A549 (cell line): ENCODE data around the gene SMURF1. TPM values are rescaled to one million over a fixed set of nuclear protein-coding genes. Genes with fewer than 3 reads are reported as not detected.
"Not testable (repeated sequence)": the region's sequence is repeated elsewhere in the genome, so short reads cannot be mapped to it uniquely, and the experiment has no call there.

ENCODE experiments used
- ATAC-seq, 2 experiments: fragments of 200-7000 bp in 1 of 2; fragments of >200 bp in 1 of 2; cut with Nextera tagmentation in 1 of 2; cut with Tn5 transposase in 1 of 2; 3 replicates each; pipeline versions ENCODE4 v1.8.0 to v1.9.1; 2018 to 2020; ENCODE audit warnings: mild to moderate bottlenecking in 1 of 2, moderate library complexity in 1 of 2
- CTCF ChIA-PET: fragments of 300-600 bp; sonication (Branson Sonifier 250); formaldehyde crosslinking; extraction: SDS; loops from one replicate; lab custom pipeline; 2021; ENCODE audit warnings: antibody characterized with exemption, inconsistent platforms; lab: Yijun Ruan, JAX
- POLR2A ChIA-PET: fragments of 350-600 bp; formaldehyde crosslinking; extraction: SDS; loops from one replicate; lab custom pipeline; 2021; ENCODE audit warnings: antibody characterized with exemption, inconsistent platforms; lab: Yijun Ruan, JAX
- DNase-seq, 2 experiments: peaks; one replicate each; pipeline versions ENCODE4 v3.0.0 to v3.0.0-alpha.2; 2011 to 2016; ENCODE audit warnings: low read depth in 1 of 2, low spot score in 1 of 2
- FAIRE-seq: peaks from 2 replicates; lab custom pipeline; 2011; peaks lifted over from hg19 to GRCh38; lab: Jason Lieb, UNC
- H3K27ac ChIP-seq, 2 experiments: fragments of >200 bp; sonication (Bioruptor Twin); formaldehyde crosslinking; 3 replicates each; pipeline ENCODE4 v1.5.1; 2016 to 2017
- H3K4me1 ChIP-seq: fragments of >200 bp; sonication (Bioruptor Twin); formaldehyde crosslinking; 3 replicates; pipeline ENCODE4 v1.6.1; 2016
- H3K4me2 ChIP-seq: fragments of >200 bp; sonication (Bioruptor Twin); formaldehyde crosslinking; 3 replicates; pipeline ENCODE4 v1.6.1; 2016
- H3K4me3 ChIP-seq: fragments of >200 bp; sonication (Bioruptor Twin); formaldehyde crosslinking; 3 replicates; pipeline ENCODE4 v1.5.1; 2016
- H3K9me3 ChIP-seq: fragments of >200 bp; sonication (Bioruptor Twin); formaldehyde crosslinking; 3 replicates; pipeline ENCODE4 v1.6.1; 2016
- CBX8 ChIP-seq: fragments of 200-600 bp; sonication (generic); IDR thresholded peaks from 2 replicates; pipeline ENCODE4 v1.6.1; 2016
- ESRRA ChIP-seq: fragments of 150-350 bp; IDR thresholded peaks from 2 replicates; pipeline ENCODE4 v1.6.1; 2014; ENCODE audit warnings: mild to moderate bottlenecking, low read length, borderline replicate concordance
- FOXS1 ChIP-seq: fragments of 250-450 bp; sonication (Bioruptor Pico); IDR thresholded peaks from 2 replicates; pipeline ENCODE4 v1.5.0; 2020; ENCODE audit warnings: mild to moderate bottlenecking, moderate library complexity
- HMGXB4 ChIP-seq: fragments of 250-450 bp; sonication (Bioruptor Pico); IDR thresholded peaks from 2 replicates; pipeline ENCODE4 v1.5.0; 2021; ENCODE audit warnings: mild to moderate bottlenecking, moderate library complexity, borderline replicate concordance
- HOXA7 ChIP-seq: fragments of 250-450 bp; sonication (Bioruptor Pico); IDR thresholded peaks from 2 replicates; pipeline ENCODE4 v1.5.0; 2020; ENCODE audit warnings: mild to moderate bottlenecking, moderate library complexity
- JUNB ChIP-seq: fragments of >200 bp; sonication (Bioruptor Twin); formaldehyde crosslinking; IDR thresholded peaks from 2 replicates; pipeline ENCODE4 v1.6.1; 2016
- KDM1A ChIP-seq: fragments of 200-600 bp; sonication (generic); IDR thresholded peaks from 2 replicates; pipeline ENCODE4 v1.6.1; 2016; ENCODE audit warnings: low read depth, mild to moderate bottlenecking
- KDM5A ChIP-seq: fragments of 200-600 bp; sonication (generic); IDR thresholded peaks from 2 replicates; pipeline ENCODE4 v1.6.1; 2016; ENCODE audit warnings: antibody characterized with exemption, mild to moderate bottlenecking
- MAFK ChIP-seq: fragments of 450-650 bp; IDR thresholded peaks from 2 replicates; pipeline ENCODE4 v1.6.1; 2014; ENCODE audit not compliant: partially characterized antibody
- MAX ChIP-seq: IDR thresholded peaks from 2 replicates; pipeline ENCODE4 v1.6.1; 2012
- NR3C1 ChIP-seq: fragments of >200 bp; sonication (Bioruptor Twin); formaldehyde crosslinking; IDR thresholded peaks from 3 replicates; pipeline ENCODE4 v1.6.1; 2017
- POLR2A ChIP-seq: IDR thresholded peaks from 2 replicates; pipeline ENCODE4 v1.6.1; 2012; ENCODE audit warnings: mild to moderate bottlenecking, low read length
- RAD21 ChIP-seq, 2 experiments: fragments of >200 bp in 1 of 2; sonication (Bioruptor Twin) in 1 of 2; formaldehyde crosslinking in 1 of 2; IDR thresholded peaks in 1 of 2; conservative IDR thresholded peaks in 1 of 2; 2 replicates in 1 of 2; 3 replicates in 1 of 2; pipeline ENCODE4 v1.6.1; 2012 to 2018; ENCODE audit warnings: inconsistent platforms in 1 of 2
- RARB ChIP-seq: fragments of 250-450 bp; sonication (Bioruptor Pico); IDR thresholded peaks from 2 replicates; pipeline ENCODE4 v1.8.0; 2021; ENCODE audit warnings: mild to moderate bottlenecking, moderate library complexity
- RNF2 ChIP-seq: fragments of 200-600 bp; sonication (generic); IDR thresholded peaks from 2 replicates; pipeline ENCODE4 v1.6.1; 2016; ENCODE audit warnings: low read depth, mild to moderate bottlenecking, antibody characterized with exemption, moderate library complexity, borderline replicate concordance
- ZC3H11A ChIP-seq: fragments of 450-650 bp; IDR thresholded peaks from 2 replicates; pipeline ENCODE4 v1.6.1; 2014; ENCODE audit warnings: antibody characterized with exemption, mild to moderate bottlenecking
- ZFP36 ChIP-seq: fragments of 450-650 bp; IDR thresholded peaks from 2 replicates; pipeline ENCODE4 v1.6.1; 2014; ENCODE audit warnings: borderline replicate concordance; ENCODE audit not compliant: partially characterized antibody
- ZNF302 ChIP-seq: fragments of 250-450 bp; sonication (Bioruptor Pico); IDR thresholded peaks from 2 replicates; pipeline ENCODE4 v1.9.0; 2021; ENCODE audit warnings: inconsistent platforms, mild to moderate bottlenecking, moderate library complexity
- ZSCAN20 ChIP-seq: fragments of 250-450 bp; sonication (Bioruptor Pico); IDR thresholded peaks from 2 replicates; pipeline ENCODE4 v1.8.0; 2022; ENCODE audit warnings: mild to moderate bottlenecking, moderate library complexity
- WGBS: methylation state at CpG from one replicate; pipeline ENCODE4 v1.1.6; 2017; ENCODE audit errors: missing lambda C conversion rate; 5-methylcytosine and 5-hydroxymethylcytosine counted together
- polyA plus RNA-seq, 4 experiments: library from polyadenylated mRNA; depleted of rRNA in 3 of 4; stranded (reverse); fragments of >200 nt; fragmentation: RNase III in 1 of 4; extraction: RNeasy Plus Mini Kit Qiagen cat#74134 plus additional on column Dnase treatment in 1 of 4; gene quantifications; 2 replicates in 3 of 4; 3 replicates in 1 of 4; pipeline ENCODE4 v1.2.3, GENCODE V29; 2011 to 2017
- TF ChIP-seq, protein P1 (sequence below): IDR thresholded peaks from 2 replicates; pipeline ENCODE4 v1.6.1; 2012; ENCODE audit warnings: low read depth, borderline replicate concordance
- TF ChIP-seq, protein P2 (sequence below): IDR thresholded peaks from 2 replicates; pipeline ENCODE4 v1.6.1; 2012
- TF ChIP-seq, protein P3 (sequence below): fragments of 150-350 bp; IDR thresholded peaks from 2 replicates; pipeline ENCODE4 v1.6.1; 2014; ENCODE audit warnings: low read depth, mild to moderate bottlenecking, low read length

SMURF1 gene
- polyA plus RNA-seq, 2 of the 4 experiments (the other 2 are of a cell fraction), result 13.8 to 22.1 TPM

DNA sequence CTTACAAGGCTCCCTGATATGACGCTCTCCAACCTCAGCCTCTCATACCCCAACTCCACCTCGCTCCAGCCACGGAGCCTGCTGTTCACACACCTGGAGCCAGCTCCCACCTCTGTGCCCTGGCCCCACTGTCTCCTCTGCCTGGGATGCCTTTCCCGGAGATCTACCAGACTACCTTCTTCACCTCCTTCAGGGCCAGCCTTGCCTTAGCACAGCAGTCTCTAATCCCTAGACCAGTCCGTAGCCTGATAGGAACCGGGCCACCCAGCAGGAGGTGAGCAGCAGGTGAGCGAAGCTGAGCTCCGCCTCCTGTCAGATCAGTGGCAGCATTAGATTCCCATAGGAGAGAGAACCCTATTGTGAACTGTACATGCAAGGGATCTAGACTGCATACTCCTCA, 23.2 kb upstream of the SMURF1 start:
- TF ChIP-seq, protein P1, sequence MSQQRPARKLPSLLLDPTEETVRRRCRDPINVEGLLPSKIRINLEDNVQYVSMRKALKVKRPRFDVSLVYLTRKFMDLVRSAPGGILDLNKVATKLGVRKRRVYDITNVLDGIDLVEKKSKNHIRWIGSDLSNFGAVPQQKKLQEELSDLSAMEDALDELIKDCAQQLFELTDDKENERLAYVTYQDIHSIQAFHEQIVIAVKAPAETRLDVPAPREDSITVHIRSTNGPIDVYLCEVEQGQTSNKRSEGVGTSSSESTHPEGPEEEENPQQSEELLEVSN, result no peak
- no peak for TF ChIP-seq MAFK
- TF ChIP-seq ZFP36, result no peak
- TF ChIP-seq RARB, result no peak
- CTCF ChIA-PET, result interaction anchor here (0.5 to 1.4 kb wide), 6 partner anchors 9 to 289 kb away, joined by 3 to 4 read pairs (median 3); partner anchors contain the start of gene TRRAP
- H3K27ac ChIP-seq, result no peak overlapping the region
- DNase-seq, result no peak
- POLR2A ChIA-PET, result no interaction called here
- no peak for ATAC-seq
- H3K9me3 ChIP-seq, result no peaks in the 10 kb centered on the region
- 79% methylated on average over 8 of the region's 8 CpGs for WGBS
- H3K4me1 ChIP-seq, result peaks cover 14% of the 10 kb centered on the region
- no peak overlapping the region for H3K4me2 ChIP-seq
- no peak overlapping the region for H3K4me3 ChIP-seq
- FAIRE-seq, result no peak

- CTCF ChIA-PET, result interaction anchor here (1.0 to 1.6 kb wide), 2 partner anchors 8 to 10 kb away, joined by 3 to 4 read pairs; no protein-coding TSS in a partner anchor
- FAIRE-seq, result no peak
- DNase-seq, result no peak
Measured at GRCh38 chr7:99165816-99166215, 21.9 kb upstream of the SMURF1 start.

GRCh38 chr7:99163669-99164068, 19.8 kb upstream of the SMURF1 start:
- H3K4me3 ChIP-seq, H3K27ac ChIP-seq, H3K9me3 ChIP-seq, FAIRE-seq, POLR2A ChIA-PET, CTCF ChIA-PET, ATAC-seq, H3K4me2 ChIP-seq, DNase-seq: not testable (repeated sequence)
- 87% methylated on average over 4 of the region's 4 CpGs for WGBS
- H3K4me1 ChIP-seq, result peaks cover 17% of the 10 kb centered on the region

More at GRCh38 chr7:99165816-99166215, 21.9 kb upstream of the SMURF1 start:
- no peak for TF ChIP-seq RAD21 (conservative IDR thresholded peaks at IDR 0.05 in 1 of 2, IDR thresholded peaks at IDR 0.05 in 1 of 2)
- TF ChIP-seq HMGXB4 (CRISPR knock-in tag), result no peak
- no peak for TF ChIP-seq HOXA7 (CRISPR knock-in tag)
- TF ChIP-seq POLR2A, result no peak
- no peak for TF ChIP-seq RARB
- no peak for TF ChIP-seq ZNF302 (CRISPR knock-in tag)
- no peak for TF ChIP-seq ZSCAN20 (CRISPR knock-in tag)
- TF ChIP-seq, protein P2, sequence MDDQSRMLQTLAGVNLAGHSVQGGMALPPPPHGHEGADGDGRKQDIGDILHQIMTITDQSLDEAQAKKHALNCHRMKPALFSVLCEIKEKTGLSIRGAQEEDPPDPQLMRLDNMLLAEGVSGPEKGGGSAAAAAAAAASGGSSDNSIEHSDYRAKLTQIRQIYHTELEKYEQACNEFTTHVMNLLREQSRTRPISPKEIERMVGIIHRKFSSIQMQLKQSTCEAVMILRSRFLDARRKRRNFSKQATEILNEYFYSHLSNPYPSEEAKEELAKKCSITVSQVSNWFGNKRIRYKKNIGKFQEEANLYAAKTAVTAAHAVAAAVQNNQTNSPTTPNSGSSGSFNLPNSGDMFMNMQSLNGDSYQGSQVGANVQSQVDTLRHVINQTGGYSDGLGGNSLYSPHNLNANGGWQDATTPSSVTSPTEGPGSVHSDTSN, result no peak
- TF ChIP-seq NR3C1, result no peak
- TF ChIP-seq FOXS1 (CRISPR knock-in tag), result no peak
- no peak for TF ChIP-seq ESRRA
- TF ChIP-seq JUNB, result no peak
- TF ChIP-seq, protein P1, result no peak
- no peak for TF ChIP-seq ZC3H11A
- TF ChIP-seq KDM5A, result no peak
- TF ChIP-seq, protein P3, sequence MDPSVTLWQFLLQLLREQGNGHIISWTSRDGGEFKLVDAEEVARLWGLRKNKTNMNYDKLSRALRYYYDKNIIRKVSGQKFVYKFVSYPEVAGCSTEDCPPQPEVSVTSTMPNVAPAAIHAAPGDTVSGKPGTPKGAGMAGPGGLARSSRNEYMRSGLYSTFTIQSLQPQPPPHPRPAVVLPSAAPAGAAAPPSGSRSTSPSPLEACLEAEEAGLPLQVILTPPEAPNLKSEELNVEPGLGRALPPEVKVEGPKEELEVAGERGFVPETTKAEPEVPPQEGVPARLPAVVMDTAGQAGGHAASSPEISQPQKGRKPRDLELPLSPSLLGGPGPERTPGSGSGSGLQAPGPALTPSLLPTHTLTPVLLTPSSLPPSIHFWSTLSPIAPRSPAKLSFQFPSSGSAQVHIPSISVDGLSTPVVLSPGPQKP, result no peak
- TF ChIP-seq MAX, result no peak
- TF ChIP-seq CBX8, result no peak
- TF ChIP-seq RNF2, result no peak
- no peak for TF ChIP-seq KDM1A
- WGBS, result 70% methylated on average over 3 of the region's 3 CpGs
- no peak for ATAC-seq
- Histone ChIP-seq H3K27ac (no peak overlapping the region), H3K4me3 (no peak overlapping the region), H3K4me1 (peaks cover 17% of the 10 kb centered on the region), H3K4me2 (no peak overlapping the region), H3K9me3 (no peaks in the 10 kb centered on the region)
- POLR2A ChIA-PET, result no interaction called here
